ENCODE data around the gene ITGB4.
A peak's percentile ranks its signal among the peaks of the same experiment; 100 is the strongest.
"Not testable (repeated sequence)": the region's sequence is repeated elsewhere in the genome, so short reads cannot be mapped to it uniquely, and the experiment has no call there.

The ITGB4 gene

DNA sequence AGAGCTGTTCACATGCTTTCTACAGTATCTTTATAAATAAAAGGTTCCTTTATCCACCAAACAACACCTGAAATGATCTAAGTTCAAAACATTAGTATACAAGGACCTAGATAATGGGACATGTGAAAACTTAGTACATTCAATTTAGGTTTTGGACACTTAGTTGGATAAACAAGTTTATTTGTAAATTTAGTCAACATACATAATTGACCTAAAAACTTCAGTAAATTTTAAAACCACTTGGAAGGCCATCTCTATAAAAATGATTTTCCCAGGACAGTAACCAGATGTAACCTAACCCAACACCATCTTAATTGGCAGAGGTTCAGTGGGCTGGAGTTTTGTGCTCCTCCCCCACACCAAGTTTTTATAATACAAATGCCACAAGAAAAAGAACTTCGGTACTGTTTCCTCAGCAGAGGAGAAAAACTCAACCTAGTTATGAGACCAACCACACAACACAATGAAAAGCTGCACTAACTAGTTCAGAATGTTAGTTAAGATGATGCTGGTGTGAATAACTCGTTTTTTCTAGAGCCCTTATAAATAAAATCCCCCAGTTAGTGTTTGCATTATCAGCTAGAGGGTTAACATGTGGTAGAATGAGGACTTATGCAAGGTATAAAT, 56.1 kb downstream of the ITGB4 start:
- Histone ChIP-seq H3K9me3 (ENCODE audit: insufficient read depth, low read length) (no peaks in the 10 kb centered on the region), H3K36me3 (replicated peaks; ENCODE audit: low read depth, low read length) (peaks cover 38% of the 10 kb centered on the region), H3K27me3 (ENCODE audit: low read depth, low read length) (no peaks in the 10 kb centered on the region), H4K20me1 (ENCODE audit: insufficient read depth, low read length) (peaks cover 34% of the 10 kb centered on the region), H3K4me2 (ENCODE audit: low read length) (no peak overlapping the region), H3K4me1 (ENCODE audit: low read length) (peaks cover 20% of the 10 kb centered on the region), H3K27ac (ENCODE audit: low read length) (no peak overlapping the region), H2AFZ (ENCODE audit: low read depth, low read length) (no peak overlapping the region), H3K9ac (ENCODE audit: low read length) (no peak overlapping the region), H3K4me3 (ENCODE audit: low read length) (no peak overlapping the region), H3K79me2 (ENCODE audit: low read length) (peaks cover 21% of the 10 kb centered on the region)
- TF ChIP-seq, protein P1, sequence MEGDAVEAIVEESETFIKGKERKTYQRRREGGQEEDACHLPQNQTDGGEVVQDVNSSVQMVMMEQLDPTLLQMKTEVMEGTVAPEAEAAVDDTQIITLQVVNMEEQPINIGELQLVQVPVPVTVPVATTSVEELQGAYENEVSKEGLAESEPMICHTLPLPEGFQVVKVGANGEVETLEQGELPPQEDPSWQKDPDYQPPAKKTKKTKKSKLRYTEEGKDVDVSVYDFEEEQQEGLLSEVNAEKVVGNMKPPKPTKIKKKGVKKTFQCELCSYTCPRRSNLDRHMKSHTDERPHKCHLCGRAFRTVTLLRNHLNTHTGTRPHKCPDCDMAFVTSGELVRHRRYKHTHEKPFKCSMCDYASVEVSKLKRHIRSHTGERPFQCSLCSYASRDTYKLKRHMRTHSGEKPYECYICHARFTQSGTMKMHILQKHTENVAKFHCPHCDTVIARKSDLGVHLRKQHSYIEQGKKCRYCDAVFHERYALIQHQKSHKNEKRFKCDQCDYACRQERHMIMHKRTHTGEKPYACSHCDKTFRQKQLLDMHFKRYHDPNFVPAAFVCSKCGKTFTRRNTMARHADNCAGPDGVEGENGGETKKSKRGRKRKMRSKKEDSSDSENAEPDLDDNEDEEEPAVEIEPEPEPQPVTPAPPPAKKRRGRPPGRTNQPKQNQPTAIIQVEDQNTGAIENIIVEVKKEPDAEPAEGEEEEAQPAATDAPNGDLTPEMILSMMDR (IDR thresholded peaks at IDR 0.05; ENCODE audit: low read depth, low read length): no peak
- TF ChIP-seq EZH2phosphoT487 (IDR thresholded peaks at IDR 0.05; ENCODE audit: low read depth): no peak

DNA sequence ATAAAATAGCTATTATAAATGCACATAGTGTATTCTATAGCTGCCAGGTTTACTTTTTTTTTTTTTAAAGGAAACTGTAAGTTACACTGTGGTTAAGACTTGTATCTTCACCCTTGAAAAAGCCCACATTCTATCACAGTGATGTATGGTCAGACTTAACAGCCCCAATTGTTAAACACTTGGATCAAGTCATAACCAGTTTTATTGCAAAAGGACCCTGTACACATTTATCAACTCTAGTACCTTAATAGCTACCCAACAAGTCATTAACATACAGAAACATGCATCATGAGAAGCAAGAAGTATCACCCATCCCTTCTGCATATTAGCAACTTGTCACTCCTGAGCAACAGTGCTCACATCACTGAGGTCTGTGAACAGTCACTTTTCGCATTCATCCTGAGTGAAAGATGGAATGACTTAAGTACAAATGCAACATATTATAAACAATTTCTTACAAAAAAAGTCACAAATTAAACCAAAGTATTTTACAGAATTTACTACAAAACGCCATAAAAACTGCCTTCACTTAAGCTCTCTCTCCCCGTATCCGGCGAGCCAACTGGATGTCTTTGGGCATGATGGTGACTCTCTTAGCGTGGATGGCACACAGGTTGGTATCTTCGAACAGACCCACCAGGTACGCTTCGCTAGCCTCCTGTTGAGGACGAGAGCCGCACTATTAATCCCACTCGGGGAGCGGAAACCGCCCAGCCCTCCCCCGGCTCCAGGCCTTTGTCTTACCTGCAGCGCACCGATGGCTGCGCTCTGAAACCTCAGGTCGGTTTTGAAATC, 57.0 kb downstream of the ITGB4 start:
- H3K4me3 ChIP-seq (ENCODE audit: low read length): peak overlapping the region; percentile 92
- H3K4me2 ChIP-seq (ENCODE audit: low read length): peak overlapping the region; percentile 83
- H3K79me2 ChIP-seq (ENCODE audit: low read length): peaks cover 21% of the 10 kb centered on the region
- H3K27ac ChIP-seq (ENCODE audit: low read length): peak overlapping the region; percentile 81
- not testable (repeated sequence) for H3K27me3 ChIP-seq (ENCODE audit: low read depth, low read length); H2AFZ ChIP-seq (ENCODE audit: low read depth, low read length); H3K9me3 ChIP-seq (ENCODE audit: insufficient read depth, low read length)
- H3K4me1 ChIP-seq (ENCODE audit: low read length): peaks cover 29% of the 10 kb centered on the region
- peaks cover 38% of the 10 kb centered on the region for H3K36me3 ChIP-seq (replicated peaks; ENCODE audit: low read depth, low read length)
- peak overlapping the region; percentile 97 for H3K9ac ChIP-seq (ENCODE audit: low read length)
- peaks cover 34% of the 10 kb centered on the region for H4K20me1 ChIP-seq (ENCODE audit: insufficient read depth, low read length)

DNA sequence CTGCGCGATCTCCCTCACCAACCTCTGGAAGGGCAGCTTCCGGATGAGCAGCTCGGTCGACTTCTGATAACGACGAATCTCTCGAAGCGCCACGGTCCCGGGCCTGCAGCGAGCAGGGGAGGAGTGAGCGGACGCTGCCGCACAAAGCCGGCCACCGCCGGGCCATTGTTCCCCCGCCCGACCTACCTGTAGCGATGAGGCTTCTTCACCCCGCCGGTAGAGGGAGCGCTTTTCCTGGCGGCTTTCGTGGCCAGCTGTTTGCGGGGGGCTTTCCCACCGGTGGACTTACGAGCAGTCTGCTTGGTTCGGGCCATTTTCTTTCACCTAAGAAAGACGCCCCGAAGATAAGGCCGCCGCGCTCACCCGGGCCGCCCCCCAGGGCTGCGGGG, 57.6 kb downstream of the ITGB4 start:
- peak overlapping the region; percentile 97 for H3K9ac ChIP-seq (ENCODE audit: low read length)
- H3K4me3 ChIP-seq (ENCODE audit: low read length): peak overlapping the region; percentile 92
- TF ChIP-seq EZH2phosphoT487 (IDR thresholded peaks at IDR 0.05; ENCODE audit: low read depth): no peak
- TF ChIP-seq, protein P1 (IDR thresholded peaks at IDR 0.05; ENCODE audit: low read depth, low read length): peak; percentile 53
- H3K4me1 ChIP-seq (ENCODE audit: low read length): peaks cover 35% of the 10 kb centered on the region
- H3K79me2 ChIP-seq (ENCODE audit: low read length): peaks cover 21% of the 10 kb centered on the region
- H4K20me1 ChIP-seq (ENCODE audit: insufficient read depth, low read length): peaks cover 34% of the 10 kb centered on the region
- peaks cover 38% of the 10 kb centered on the region for H3K36me3 ChIP-seq (replicated peaks; ENCODE audit: low read depth, low read length)
- H3K27me3 ChIP-seq (ENCODE audit: low read depth, low read length): no peaks in the 10 kb centered on the region
- H3K9me3 ChIP-seq (ENCODE audit: insufficient read depth, low read length): peaks cover under 1% of the 10 kb centered on the region; the same call in 1 of the 2 replicates
- peak overlapping the region; percentile 83 for H3K4me2 ChIP-seq (ENCODE audit: low read length)
- no peak overlapping the region for H2AFZ ChIP-seq (ENCODE audit: low read depth, low read length)
- H3K27ac ChIP-seq (ENCODE audit: low read length): peak overlapping the region; percentile 81

DNA sequence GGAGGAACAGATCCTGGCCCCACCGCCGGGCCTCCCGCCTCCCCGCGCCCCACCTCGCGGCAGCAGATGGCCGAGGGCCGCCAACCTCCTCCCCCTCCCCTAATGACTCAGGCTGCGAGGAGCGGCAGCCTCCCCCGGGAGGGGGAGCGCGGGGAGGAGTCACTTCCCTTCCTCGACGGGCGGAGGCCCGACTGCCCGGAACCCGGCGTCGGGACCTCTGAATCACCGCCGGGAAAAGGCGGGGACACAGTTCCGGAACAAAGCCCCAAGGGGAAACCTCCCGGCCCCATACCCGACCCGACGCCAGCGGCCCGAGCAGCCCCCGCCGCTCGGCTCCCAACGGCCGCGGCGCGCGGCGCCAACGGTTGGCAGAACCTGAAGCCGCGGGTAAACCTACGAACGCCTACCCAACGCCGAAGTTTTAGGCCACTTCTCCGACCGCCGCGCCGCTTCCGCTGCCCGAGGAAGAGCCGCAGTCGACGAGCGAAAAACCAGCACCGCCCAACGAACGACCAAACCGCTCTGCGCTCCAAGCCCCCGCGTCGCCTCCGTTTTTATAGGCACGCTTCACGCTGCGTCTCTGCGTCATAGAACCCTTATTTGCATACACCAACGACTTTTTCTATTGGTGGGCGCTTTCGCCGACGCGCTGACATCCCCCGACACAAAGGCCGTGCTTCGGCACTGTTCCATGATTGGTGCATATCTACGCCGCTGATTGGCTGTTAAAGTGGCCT, 58.2 kb downstream of the ITGB4 start:
- Histone ChIP-seq H3K79me2 (ENCODE audit: low read length) (peaks cover 21% of the 10 kb centered on the region), H3K36me3 (replicated peaks; ENCODE audit: low read depth, low read length) (peaks cover 38% of the 10 kb centered on the region), H3K4me1 (ENCODE audit: low read length) (peaks cover 39% of the 10 kb centered on the region), H2AFZ (ENCODE audit: low read depth, low read length) (no peak overlapping the region), H3K27ac (ENCODE audit: low read length) (peak overlapping the region; percentile 81), H3K9me3 (ENCODE audit: insufficient read depth, low read length) (peaks cover 4% of the 10 kb centered on the region; the same call in 1 of the 2 replicates), H3K4me3 (ENCODE audit: low read length) (peak overlapping the region; percentile 92), H3K27me3 (ENCODE audit: low read depth, low read length) (no peaks in the 10 kb centered on the region), H3K9ac (ENCODE audit: low read length) (peak overlapping the region; percentile 97), H3K4me2 (ENCODE audit: low read length) (peak overlapping the region; percentile 83), H4K20me1 (ENCODE audit: insufficient read depth, low read length) (peaks cover 34% of the 10 kb centered on the region)
- TF ChIP-seq EZH2phosphoT487 (IDR thresholded peaks at IDR 0.05; ENCODE audit: low read depth): no peak
- TF ChIP-seq, protein P1 (IDR thresholded peaks at IDR 0.05; ENCODE audit: low read depth, low read length): no peak; the same call in 1 of the 2 replicates

All from OCI-LY3 (cell line).